Gastroesophageal sphincter (tissue), 2 donors: ENCODE results near the gene TM4SF5.

Experiments used
- POLR2A ChIP-seq, 2 donors: fragments of 450-650 bp; IDR thresholded peaks; one replicate each; pipeline ENCODE4 v1.6.1; 2017; ENCODE audit warnings: antibody characterized with exemption in 2 of 2, mild to moderate bottlenecking in 2 of 2, moderate library complexity in 1 of 2
- POLR2AphosphoS5 ChIP-seq: sonication (generic); formaldehyde crosslinking; IDR thresholded peaks from one replicate; pipeline ENCODE4 v1.6.1; 2017; ENCODE audit warnings: antibody characterized with exemption

DNA sequence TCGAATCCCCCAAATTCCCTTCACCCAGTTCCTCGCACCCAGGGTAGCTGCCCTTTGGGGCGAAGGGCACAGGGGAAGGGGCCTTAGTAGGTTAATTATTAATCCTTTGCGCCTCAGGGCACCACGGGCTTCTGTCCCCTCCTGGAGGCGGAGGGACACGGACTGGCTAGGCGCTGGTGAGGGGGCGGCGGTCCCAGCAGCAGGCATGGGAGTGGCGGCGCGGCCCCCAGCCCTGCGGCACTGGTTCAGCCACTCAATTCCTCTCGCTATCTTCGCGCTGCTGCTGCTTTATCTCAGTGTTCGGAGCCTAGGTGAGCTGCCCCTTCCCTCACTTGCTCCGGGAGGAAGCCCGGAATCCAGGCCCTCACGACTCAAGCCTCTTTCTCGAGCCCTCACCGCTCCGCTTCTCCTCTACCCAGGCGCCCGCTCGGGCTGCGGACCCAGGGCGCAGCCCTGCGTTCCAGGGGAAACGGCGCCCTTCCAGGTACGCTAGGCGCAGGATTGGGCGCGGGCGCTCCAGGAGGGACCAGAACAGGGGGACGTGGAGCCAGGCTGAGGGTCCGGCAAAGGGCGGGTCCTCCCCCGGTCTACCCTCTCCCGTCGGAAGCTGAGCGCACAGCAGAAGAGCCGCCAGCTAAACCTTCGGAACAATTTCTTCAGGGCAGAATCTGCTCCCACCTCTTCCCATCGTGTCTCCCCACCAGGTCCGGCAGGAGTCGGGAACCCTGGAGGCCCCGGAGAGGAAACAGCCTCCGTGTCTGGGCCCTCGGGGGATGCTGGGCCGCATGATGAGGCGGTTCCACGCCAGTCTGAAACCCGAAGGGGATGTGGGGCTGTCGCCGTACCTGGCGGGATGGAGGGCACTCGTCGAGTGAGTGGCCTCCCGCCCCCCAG lies 17.4 kb downstream of the TM4SF5 start, which contains the start of gene GLTPD2:
- TF ChIP-seq POLR2A (IDR thresholded peaks at IDR 0.05), result no peak
- no peak for TF ChIP-seq POLR2AphosphoS5
